Memory B cell (primary cell): ENCODE measurements around the gene PKP3.
"Not testable (repeated sequence)": the region's sequence is repeated elsewhere in the genome, so short reads cannot be mapped to it uniquely, and the experiment has no call there.

Experiments
- ATAC-seq: fragments of 150-1000 bp; cut with Tn5 transposase; 2 replicates; pipeline ENCODE4 v1.10.0; 2021; ENCODE audit warnings: low read depth, mild to moderate bottlenecking, moderate library complexity
- DNase-seq, 2 donors: peaks; one replicate each; pipeline ENCODE4 v3.0.0; 2022; ENCODE audit warnings: low spot score in 2 of 2
- H3K27ac Mint-ChIP-seq: one replicate; pipeline ENCODE4 v1.8.0; 2022; ENCODE audit warnings: mild to moderate bottlenecking, moderate library complexity, mixed read lengths
- H3K27me3 Mint-ChIP-seq: one replicate; pipeline ENCODE4 v1.8.0; 2022; ENCODE audit warnings: mixed read lengths
- H3K36me3 Mint-ChIP-seq: one replicate; pipeline ENCODE4 v1.8.0; 2022; ENCODE audit warnings: mild to moderate bottlenecking, mixed read lengths
- H3K4me1 Mint-ChIP-seq: one replicate; pipeline ENCODE4 v1.8.0; 2022; ENCODE audit warnings: mixed read lengths
- H3K4me3 Mint-ChIP-seq: one replicate; pipeline ENCODE4 v1.8.0; 2022; ENCODE audit warnings: mild to moderate bottlenecking, moderate library complexity, mixed read lengths
- H3K9me3 Mint-ChIP-seq: one replicate; pipeline ENCODE4 v1.8.0; 2022; ENCODE audit warnings: mixed read lengths

The PKP3 gene

GRCh38 chr11:394034-394857 is at the start of gene PKP3:
Gene PKP3 (plus strand): TSS chr11:394209. CDS start chr11:394293, 84 bp downstream.
- no peak for ATAC-seq

GRCh38 chr11:344836-345578 is 49.0 kb upstream of the PKP3 start:
- H3K9me3 Mint-ChIP-seq, result peaks cover 5% of the 10 kb centered on the region
- DNase-seq (no peak), ATAC-seq (no peak)
- no peak overlapping the region for H3K4me3 Mint-ChIP-seq
- no peak overlapping the region for H3K27ac Mint-ChIP-seq
- no peaks in the 10 kb centered on the region for H3K36me3 Mint-ChIP-seq
- no peaks in the 10 kb centered on the region for H3K27me3 Mint-ChIP-seq
- peaks cover 20% of the 10 kb centered on the region for H3K4me1 Mint-ChIP-seq

More at GRCh38 chr11:394034-394857, at the start of gene PKP3:
- H3K27me3 Mint-ChIP-seq, result peaks cover 5% of the 10 kb centered on the region
- peak within 1 kb of the TSS; percentile 35 for H3K4me3 Mint-ChIP-seq
- H3K9me3 Mint-ChIP-seq, result no peaks in the 10 kb centered on the region
- DNase-seq, result no peak
- no peaks in the 10 kb centered on the region for H3K36me3 Mint-ChIP-seq
- H3K4me1 Mint-ChIP-seq, result peaks cover 3% of the 10 kb centered on the region
- no peak within 1 kb of the TSS for H3K27ac Mint-ChIP-seq

GRCh38 chr11:346529-346928 is 47.5 kb upstream of the PKP3 start:
- H3K4me3 Mint-ChIP-seq, result no peak overlapping the region
- H3K9me3 Mint-ChIP-seq, result no peaks in the 10 kb centered on the region

GRCh38 chr11:349270-349954 is 44.6 kb upstream of the PKP3 start:
- H3K4me1 Mint-ChIP-seq, result peaks cover 24% of the 10 kb centered on the region
- H3K9me3 Mint-ChIP-seq, H3K4me3 Mint-ChIP-seq, H3K27ac Mint-ChIP-seq, H3K27me3 Mint-ChIP-seq, H3K36me3 Mint-ChIP-seq, DNase-seq, ATAC-seq: not testable (repeated sequence)

More at GRCh38 chr11:346529-346928, 47.5 kb upstream of the PKP3 start:
- Mint-ChIP-seq H3K27me3 (no peaks in the 10 kb centered on the region), H3K36me3 (no peaks in the 10 kb centered on the region), H3K4me1 (peaks cover 21% of the 10 kb centered on the region), H3K27ac (no peak overlapping the region)
- no peak for DNase-seq
- ATAC-seq, result no peak

- peaks cover 25% of the 10 kb centered on the region for H3K4me1 Mint-ChIP-seq
- H3K9me3 Mint-ChIP-seq, DNase-seq, H3K27me3 Mint-ChIP-seq, ATAC-seq, H3K36me3 Mint-ChIP-seq, H3K27ac Mint-ChIP-seq: not testable (repeated sequence)
- H3K4me3 Mint-ChIP-seq, result peak overlapping the region; percentile 14
These were observed 43.8 kb upstream of the PKP3 start for GRCh38 chr11:350033-350722.

GRCh38 chr11:350723-351255 is 43.2 kb upstream of the PKP3 start:
- Mint-ChIP-seq H3K27me3 (no peaks in the 10 kb centered on the region), H3K36me3 (no peaks in the 10 kb centered on the region), H3K9me3 (no peaks in the 10 kb centered on the region), H3K4me1 (peaks cover 27% of the 10 kb centered on the region), H3K4me3 (peak overlapping the region; percentile 14), H3K27ac (no peak overlapping the region)
- DNase-seq, result no peak
- no peak for ATAC-seq

- Mint-ChIP-seq H3K27me3 (no peaks in the 10 kb centered on the region), H3K27ac (no peak overlapping the region), H3K36me3 (no peaks in the 10 kb centered on the region), H3K4me3 (no peak overlapping the region), H3K4me1 (peaks cover 27% of the 10 kb centered on the region), H3K9me3 (no peaks in the 10 kb centered on the region)
- DNase-seq, result no peak
- ATAC-seq, result no peak
These were observed 42.6 kb upstream of the PKP3 start for GRCh38 chr11:351411-351810.

GRCh38 chr11:352456-353031 is 41.5 kb upstream of the PKP3 start:
- no peak for DNase-seq
- Mint-ChIP-seq H3K27me3 (no peaks in the 10 kb centered on the region), H3K9me3 (no peaks in the 10 kb centered on the region), H3K4me1 (peaks cover 27% of the 10 kb centered on the region), H3K27ac (no peak overlapping the region), H3K36me3 (no peaks in the 10 kb centered on the region), H3K4me3 (no peak overlapping the region)
- no peak for ATAC-seq

- no peak for ATAC-seq
- Mint-ChIP-seq H3K27ac (no peak overlapping the region), H3K36me3 (no peaks in the 10 kb centered on the region), H3K27me3 (no peaks in the 10 kb centered on the region), H3K9me3 (no peaks in the 10 kb centered on the region), H3K4me1 (peaks cover 27% of the 10 kb centered on the region), H3K4me3 (no peak overlapping the region)
- DNase-seq, result no peak
These were observed 40.7 kb upstream of the PKP3 start for GRCh38 chr11:353179-353873.

- Mint-ChIP-seq H3K27ac (peak overlapping the region; percentile 36), H3K27me3 (peaks cover 6% of the 10 kb centered on the region), H3K4me3 (peak overlapping the region; percentile 61), H3K9me3 (peaks cover 7% of the 10 kb centered on the region), H3K4me1 (peaks cover 18% of the 10 kb centered on the region), H3K36me3 (no peaks in the 10 kb centered on the region)
- ATAC-seq (peak; percentile 47), DNase-seq (peak in 1 of 2 donors; percentile 45)
These were observed 38.2 kb upstream of the PKP3 start for GRCh38 chr11:355581-356458.

GRCh38 chr11:356610-357009 is 37.4 kb upstream of the PKP3 start:
- ATAC-seq (no peak), DNase-seq (no peak)
- peaks cover 13% of the 10 kb centered on the region for H3K4me1 Mint-ChIP-seq
- H3K4me3 Mint-ChIP-seq, result no peak overlapping the region
- H3K27me3 Mint-ChIP-seq, result peaks cover 6% of the 10 kb centered on the region
- no peak overlapping the region for H3K27ac Mint-ChIP-seq
- no peaks in the 10 kb centered on the region for H3K36me3 Mint-ChIP-seq
- peaks cover 7% of the 10 kb centered on the region for H3K9me3 Mint-ChIP-seq

- H3K9me3 Mint-ChIP-seq, result peaks cover 7% of the 10 kb centered on the region
- ATAC-seq (no peak), DNase-seq (no peak)
- no peak overlapping the region for H3K27ac Mint-ChIP-seq
- H3K27me3 Mint-ChIP-seq, result peaks cover 6% of the 10 kb centered on the region
- peaks cover 13% of the 10 kb centered on the region for H3K4me1 Mint-ChIP-seq
- no peak overlapping the region for H3K4me3 Mint-ChIP-seq
- no peaks in the 10 kb centered on the region for H3K36me3 Mint-ChIP-seq
These were observed 36.4 kb upstream of the PKP3 start for GRCh38 chr11:357582-357981.
